T-helper 2 cell treated with Interferon-gamma antibody and Interleukin-4, amounts not matched to agents 100 ng/mL and 5 ng/mL, for 36 hours (primary cell): Measurements from ENCODE around the gene VWA3A. TPM values are rescaled to one million over a fixed set of nuclear protein-coding genes. Genes with fewer than 3 reads are reported as not detected.
"Not testable (repeated sequence)": the region's sequence is repeated elsewhere in the genome, so short reads cannot be mapped to it uniquely, and the experiment has no call there.

Experiments
- intact Hi-C: fragments of 100-400 bp; cut with micrococcal nuclease; formaldehyde crosslinking; loops from one replicate; pipeline ENCODE4 v1.15.1; 2023
- total RNA-seq: library from RNA; stranded (reverse); gene quantifications from 2 replicates; pipeline ENCODE4 v1.2.3, GENCODE V29; 2022

The VWA3A gene
- total RNA-seq, 1 donor from 2014 or later = not detected

DNA sequence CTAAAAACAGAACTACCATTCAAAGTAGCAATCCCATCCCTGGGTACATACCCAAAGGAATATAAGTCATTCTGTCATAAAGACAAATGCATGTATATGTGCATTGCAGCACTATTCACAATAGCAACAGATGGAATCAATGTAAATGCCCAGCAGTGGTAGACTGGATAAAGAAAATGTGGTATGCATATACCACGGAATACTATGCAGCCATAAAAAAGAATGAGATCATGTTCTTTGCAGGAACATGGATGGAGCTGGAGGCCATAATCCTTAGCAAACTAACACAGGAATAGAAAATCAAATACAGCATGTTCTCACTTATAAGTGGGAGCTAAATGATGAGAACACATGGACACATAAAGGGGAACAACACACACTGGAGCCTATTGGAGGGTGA is 36.2 kb downstream of the VWA3A start:
- intact Hi-C loops = not testable (repeated sequence)

DNA sequence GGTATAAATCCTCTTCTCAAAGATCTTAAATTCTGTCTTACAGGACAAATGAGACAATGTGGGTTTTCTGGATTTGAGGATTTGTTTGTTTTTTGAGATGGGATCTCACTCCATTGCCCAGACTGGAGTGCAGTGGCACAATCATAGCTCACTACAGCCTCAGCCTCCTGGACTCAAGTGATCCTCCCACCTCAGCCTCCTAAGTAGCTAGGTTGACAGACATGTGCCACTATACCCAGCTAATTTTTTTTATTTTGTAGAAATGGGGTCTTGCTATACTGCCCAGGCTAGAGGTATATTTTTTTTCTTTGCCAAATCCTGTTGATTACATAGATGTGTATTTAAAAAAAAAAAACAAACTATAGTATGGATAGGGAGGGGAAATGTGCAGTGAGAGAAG is 38.2 kb downstream of the VWA3A start:
- intact Hi-C loops = no loop called here

DNA sequence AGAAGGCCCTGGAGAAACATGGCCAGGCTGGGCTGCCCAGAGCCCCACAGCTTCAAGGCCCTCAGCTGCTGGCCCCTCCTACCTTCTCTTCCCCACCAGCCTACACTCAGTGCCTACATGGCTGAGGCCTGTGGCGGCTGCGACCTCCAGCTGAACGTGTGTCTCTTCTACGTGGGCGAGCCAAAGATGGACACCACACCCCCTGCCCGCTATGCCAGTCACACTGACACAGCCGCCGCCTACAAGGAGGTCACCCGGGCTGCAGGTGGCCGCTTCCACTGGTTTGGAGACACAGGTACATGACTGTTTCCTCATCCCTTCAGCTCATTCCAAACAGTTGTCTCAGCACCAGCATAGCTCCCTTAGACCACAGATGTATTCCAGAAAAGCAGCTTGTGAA is 40.5 kb downstream of the VWA3A start:
- intact Hi-C loops = no loop called here

DNA sequence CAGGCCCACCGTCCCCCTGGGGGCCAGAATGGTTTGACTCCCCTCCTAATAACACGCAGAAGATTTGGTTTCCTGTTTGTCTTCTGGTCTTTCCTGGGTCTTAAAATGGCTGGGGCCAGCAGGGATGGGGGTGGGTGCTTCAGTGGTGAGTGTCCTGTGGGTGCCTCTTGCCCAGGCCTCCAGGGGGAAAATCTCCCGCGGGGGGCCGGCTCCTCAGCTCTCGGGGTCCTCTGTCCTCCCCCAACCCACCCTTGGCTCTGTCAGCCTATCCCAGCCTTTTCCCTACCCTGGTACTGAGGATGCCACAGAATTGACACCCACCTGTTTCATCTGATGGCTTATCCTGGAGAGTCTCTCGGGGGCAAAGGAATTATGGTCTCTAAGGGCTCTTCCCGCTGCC is 46.1 kb downstream of the VWA3A start:
- intact Hi-C loops = no loop called here

DNA sequence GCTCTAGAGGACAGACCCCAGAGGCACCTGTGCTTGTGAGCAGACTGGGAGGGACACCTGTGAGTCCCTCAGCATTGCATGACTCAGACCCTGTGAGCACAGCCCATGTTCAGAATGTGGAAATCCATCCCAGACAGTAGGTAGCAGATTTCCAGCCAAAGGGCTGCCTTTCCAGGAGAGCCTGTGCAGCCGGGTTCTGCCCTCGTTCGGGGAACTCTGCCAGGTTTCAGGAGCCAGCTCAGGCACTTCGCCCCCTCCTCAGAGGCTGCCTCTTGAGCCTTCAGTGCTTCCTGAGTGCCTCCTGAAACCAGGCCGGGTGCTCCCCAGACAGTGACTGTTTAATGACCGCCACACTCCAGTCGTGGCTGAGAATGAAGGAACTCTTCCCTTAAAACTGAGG is 46.7 kb downstream of the VWA3A start:
- intact Hi-C loops = no loop called here

DNA sequence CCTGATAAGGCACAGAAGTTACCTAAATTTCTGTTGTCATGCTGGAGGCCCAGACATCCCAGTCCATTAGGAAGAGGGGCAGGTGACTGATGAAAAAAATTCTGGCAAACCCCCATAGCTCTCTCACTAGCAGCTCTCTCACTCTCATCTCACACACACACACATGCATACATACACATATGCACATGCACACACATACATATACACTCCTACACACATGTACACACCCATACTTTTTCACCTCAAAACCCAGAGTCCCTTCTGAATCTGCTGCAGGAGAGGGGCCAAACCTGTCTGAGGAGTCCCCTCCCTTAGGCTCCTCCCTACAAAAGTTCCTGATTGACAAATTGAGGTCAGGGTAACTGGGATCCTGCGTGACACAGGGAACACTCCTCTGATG is 47.4 kb downstream of the VWA3A start:
- intact Hi-C loops = no loop called here

DNA sequence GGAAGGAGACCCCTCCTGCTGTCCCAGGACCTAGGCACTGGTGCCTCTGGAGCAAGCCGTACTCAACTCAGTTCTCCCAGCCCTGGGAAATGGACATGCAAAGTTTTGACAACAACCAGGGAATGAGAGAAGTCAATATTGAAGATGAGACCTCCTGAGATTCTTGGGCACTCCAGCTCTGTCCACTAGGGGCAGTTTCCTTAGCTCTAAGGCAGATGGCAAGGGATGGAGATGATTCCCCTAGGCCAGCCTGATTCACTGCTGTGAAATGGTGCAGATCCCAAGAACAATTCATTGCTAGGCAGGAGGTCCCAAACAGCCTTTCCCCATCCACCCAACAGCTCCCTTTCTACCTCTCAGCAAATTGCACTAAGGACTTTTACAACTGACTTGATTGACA is 49.4 kb downstream of the VWA3A start:
- intact Hi-C loops = no loop called here

DNA sequence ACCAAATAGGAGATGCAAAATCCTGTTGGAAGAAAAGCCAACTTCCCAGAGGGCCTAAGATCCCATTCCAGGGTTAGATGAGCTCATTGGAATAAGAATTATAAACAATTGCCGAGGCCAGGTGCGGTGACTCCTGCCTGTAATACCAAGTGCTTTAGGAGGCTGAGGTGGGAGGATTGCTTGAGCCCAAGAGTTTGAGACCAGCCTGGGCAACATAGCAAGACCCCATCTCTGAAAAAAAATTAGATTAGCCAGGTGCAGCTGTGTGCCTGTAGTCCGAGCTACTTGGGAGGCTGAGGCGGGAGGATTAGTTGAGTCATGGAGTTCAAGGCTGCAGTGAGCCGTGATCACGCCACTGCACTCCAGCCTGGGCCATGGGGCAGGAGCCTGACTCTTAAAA is 52.2 kb downstream of the VWA3A start:
- intact Hi-C loops = no loop called here

DNA sequence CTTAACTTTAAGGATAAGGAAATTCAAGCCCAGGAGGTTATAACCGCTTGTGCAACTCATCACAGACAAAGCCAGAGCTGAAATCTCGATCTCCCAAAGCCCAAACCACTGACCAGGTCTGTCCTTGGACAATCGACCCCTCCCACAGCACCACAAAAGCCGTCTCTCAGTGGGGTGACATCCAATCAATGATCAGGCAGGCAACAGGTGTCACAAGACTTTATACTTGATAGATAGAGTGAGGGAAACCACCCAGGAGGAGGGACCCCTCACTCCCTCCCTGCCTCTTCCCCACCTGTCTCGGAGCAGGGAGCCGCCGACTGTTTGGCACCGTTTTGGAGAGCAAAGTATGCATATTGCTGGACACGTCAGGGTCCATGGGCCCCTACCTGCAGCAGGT is 55.5 kb downstream of the VWA3A start:
- intact Hi-C loops = no loop called here

DNA sequence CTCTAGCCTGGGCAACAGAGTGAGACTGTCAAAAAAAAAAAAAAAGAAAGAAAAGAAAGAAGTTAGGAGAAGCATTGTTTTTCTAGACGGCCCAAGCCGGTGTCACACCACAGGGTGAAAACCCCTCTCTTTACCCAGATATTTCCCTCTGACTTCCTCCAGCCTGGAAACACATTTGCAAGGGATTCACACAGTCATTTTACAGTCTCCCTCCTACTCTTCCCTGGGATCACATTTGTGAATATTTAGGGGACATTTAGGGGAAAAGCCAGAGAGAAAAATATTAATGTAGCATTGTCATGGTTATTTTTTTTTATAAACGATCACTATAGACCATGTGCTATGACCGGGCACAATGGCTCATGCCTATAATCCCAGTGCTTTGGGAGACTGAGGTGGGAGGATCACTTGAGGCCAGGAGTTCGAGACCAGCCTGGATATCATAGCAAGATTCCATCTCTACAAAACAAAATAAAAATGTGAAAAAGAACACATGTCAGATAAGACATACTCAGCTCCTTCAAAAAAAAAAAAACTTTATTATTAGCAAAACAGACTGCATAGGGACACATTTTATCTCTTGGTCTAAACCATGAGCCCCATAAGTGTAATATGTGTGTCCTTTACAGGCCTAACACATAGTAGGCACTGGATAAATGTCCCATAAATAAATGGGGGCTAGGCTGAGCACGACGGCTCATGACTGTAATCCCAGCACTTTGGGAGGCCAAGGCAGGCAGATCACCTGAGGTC is 59.1 kb downstream of the VWA3A start:
- intact Hi-C loops = no loop called here

DNA sequence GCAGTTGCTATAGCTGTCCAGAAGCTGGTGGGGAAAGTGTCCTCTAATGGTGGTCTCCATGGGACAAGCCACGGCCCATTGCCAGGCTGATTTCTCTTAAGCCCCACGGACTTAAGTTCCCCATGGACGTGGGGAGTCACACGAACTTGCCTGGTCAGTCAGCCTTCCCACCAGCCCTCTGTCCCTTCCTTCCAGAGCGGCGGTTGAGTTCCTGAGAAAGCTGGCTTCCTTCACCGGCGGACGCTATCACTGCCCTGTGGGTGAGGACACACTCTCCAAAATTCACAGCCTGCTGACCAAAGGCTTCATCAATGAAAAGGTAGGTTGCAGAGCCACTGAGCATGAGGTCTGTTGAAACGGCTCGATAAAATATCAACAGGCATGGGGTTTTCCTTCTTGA is 60.0 kb downstream of the VWA3A start:
- intact Hi-C loops = no loop called here

DNA sequence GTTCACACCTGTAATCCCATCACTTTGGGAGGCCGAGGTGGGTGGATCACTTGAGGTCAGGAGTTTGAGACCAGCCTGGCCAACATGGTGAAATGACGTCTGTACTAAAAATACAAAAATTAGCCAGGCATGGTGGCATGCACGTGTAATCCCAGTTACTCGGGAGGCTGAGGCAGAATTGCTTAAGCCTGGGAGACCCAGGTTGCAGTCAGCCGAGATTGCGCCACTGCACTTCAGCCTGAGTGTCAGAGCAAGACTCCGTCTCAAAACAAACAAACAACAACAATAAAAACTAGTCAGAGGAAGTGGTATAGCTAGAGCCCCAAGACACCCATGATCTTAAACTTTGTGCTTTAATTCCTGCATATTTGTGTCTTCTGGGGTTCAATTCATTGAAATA is 60.7 kb downstream of the VWA3A start:
- intact Hi-C loops = not testable (repeated sequence)

DNA sequence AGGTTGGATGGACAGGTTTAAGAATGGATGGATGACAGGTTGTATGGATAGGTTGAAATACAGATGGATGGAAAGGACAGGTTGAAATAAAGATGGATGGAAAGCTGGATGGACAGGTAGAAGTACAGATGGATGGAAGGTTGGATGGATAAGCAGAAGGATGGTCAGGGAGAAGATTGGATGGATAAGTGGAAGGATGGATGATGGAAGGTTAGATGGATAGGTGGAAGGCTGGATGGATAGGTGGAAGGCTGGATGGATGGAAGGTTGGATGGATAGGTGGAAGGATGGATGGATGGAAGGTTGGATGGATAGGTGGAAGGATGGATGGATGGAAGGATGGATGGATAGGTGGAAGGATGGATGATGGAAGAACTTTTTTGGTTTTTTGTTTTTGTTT is 69.1 kb downstream of the VWA3A start:
- intact Hi-C loops = no loop called here

DNA sequence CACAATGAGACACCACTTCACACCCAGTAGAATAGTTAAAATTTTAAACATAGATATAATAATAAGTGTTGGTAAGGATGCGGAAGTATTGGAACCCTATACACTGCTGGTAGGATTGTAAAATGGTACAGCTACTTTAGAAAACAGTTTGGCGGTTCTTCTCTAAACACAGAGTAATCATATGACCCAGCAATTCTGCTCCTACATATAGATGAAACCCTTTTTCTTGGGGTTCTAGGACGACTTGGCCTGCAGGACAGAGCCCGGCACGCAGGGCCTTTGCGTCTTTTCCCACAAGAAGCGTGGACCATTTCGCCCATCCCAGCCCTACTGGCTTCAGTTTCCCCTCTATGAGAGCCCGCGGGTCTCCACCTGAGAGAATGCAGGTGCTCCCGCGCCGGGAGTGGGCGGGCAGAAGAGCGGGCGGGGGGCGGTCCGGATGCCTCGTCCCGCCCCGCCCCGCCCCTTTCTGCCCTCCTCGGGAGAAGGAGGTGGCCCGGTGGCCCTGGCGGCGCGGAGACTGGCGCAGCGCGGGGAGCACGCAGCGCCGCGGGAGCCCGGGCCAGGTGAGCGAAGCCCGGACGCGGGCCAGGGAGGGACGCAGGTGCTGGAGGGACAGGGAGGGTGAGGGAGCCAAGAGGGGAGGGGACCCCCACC is 69.8 kb downstream of the VWA3A start, which contains the start of gene SDR42E2:
TSS of gene SDR42E2 (plus strand) at position 508 of the 657 bp plus-strand sequence. CDS start 3,077 bp downstream, outside the sequence.
- intact Hi-C loops = no loop called here

DNA sequence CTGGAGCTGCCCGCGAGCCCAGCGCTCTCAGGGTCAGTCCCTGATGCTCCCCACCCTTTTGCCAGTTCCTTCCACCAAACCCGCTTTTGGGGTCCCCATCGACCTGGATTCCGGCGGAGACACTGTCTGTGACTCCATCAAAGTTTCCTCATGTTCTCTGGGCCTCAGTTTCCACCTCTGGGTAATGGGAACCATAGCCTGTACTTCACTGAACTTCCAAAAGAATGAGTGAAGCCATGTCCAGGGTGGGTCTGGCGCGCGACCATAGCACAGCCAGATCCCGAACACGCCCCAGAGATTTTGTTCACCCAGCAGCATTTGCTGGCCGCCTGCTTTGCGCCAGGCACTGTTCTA is 70.3 kb downstream of the VWA3A start:
- intact Hi-C loops = no loop called here

DNA sequence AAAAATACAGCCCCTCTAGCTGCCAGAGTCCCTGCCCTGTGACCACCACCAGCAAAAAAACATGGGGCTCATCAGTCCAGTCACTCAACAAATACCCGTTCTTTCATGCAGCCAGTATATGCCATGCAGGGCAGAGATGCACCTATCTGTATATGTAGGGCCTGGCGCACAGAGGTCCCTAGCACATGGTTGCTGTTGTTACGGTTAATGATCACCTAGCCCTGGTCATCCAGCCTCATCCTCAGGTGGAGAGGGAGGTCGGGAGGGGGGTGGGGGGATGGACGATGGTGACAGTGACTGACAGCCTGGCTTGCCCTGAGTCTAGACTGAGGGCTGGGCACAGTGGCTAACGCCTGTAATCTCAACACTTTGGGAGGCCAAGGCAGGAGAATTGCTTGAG is 71.5 kb downstream of the VWA3A start:
- intact Hi-C loops = no loop called here

DNA sequence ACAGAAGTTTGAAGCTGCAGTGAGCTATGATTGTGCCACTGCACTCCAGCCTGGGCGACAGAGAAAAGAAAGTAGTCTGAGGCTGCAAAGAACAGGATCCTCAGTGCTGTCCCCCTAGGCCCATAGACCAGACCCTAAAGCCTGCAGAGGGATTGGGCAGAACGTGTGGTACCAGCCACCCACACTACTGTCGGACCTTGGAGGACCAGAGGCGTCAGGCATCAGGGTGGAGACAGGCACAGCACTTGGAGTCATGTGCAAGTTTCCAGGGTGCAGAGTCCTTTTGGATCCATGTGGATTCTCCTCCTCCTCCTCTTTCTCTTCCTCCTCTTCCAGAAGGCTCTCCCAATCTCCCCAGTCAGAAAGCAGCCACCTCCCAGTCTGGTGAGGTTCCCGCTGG is 72.1 kb downstream of the VWA3A start:
- intact Hi-C loops = no loop called here

DNA sequence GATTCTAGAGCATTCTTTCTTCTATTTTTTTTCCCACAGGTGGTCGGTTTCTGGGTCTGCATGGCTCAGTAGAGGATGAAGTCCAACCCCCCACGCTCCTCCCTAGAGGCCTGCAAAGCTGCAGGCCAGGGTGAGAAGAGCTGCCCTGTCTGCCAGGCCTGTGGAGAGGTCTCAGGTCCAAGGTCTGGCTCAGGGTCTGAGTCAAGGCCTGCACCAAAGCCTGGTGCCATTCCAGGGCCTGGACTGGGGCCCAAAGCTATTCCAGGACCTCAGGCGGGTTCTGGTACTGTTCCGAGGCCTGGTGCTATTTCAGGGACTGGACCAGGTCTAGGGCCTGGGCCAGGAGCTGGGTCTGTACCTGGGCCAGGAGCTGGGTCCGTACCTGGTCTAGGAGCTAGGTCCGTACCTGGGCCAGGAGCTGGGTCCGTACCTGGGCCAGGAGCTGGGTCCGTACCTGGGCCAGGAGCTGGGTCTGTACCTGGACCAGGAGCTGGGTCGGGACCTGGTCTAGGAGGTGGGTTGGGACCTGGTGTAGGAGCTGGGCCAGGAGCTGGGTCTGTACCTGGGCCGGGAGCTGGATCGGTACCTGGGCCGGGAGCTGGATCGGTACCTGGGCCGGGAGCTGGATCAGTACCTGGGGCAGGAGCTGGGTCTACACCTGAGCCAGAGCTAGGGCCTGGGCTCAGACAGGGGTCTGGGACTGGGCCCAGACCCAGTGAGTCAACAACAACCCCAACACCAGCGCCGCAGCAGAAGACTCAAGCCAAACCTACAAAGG is 73.4 kb downstream of the VWA3A start:
- intact Hi-C loops = no loop called here

DNA sequence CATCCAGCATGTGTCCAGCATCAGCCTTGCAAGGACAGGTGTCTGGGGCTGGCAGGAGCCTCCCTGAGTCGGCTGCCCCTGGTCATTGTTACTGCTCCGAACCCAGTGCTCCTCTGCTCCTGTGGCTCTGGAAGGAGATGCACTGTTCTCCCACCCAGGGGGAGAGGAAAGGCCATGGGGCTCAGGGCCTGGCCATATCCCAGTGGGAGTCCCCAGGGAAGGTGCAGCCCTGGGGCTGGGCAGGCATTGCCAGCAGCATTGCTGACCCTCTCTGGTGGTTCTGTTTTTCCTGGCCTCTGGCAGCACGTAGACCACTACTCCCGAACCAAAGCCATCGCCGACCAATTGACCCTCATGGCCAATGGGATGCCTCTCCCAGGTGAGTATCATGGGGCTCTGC is 79.6 kb downstream of the VWA3A start:
- intact Hi-C loops = no loop called here

DNA sequence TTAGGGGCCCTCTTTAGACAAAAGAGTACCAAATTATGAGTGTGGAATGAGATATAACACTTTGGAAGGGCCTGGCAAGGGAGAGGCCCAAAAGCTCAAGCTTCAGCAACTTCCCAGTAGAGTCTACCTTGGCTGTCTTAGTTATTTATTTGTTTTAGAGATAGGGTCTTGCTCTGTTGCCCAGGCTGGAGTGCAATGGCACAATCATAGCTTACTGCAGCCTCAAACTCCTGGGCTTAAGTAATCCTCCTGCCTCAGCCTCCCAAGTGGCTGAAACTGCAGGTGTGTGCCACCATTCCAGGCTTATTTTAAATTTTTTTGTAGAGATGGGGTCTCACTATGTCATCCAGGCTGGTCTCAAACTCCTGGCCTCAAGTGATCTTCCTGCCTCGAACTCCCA is 80.3 kb downstream of the VWA3A start:
- intact Hi-C loops = not testable (repeated sequence)

DNA sequence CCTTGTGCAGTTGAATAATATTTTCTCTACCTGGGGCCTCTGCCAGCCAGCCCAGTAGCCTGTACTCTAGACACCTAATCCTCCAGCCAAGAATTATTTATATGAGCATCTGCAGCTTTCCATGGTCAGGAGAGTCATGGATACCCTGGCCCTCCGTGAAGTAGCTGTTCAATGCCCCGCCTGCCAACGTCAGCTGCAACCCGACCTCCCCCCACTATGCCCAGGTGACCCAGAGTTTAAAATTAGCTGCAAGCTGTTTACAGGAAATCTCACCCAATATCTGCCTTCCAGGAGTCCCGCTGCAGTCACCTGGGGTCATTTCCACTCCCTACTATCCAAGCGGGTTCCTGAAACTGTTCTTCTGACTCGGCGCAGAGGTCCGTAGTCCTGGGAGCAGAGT is 82.3 kb downstream of the VWA3A start:
- intact Hi-C loops = no loop called here
